ENCODE data around the gene SLC2A10. TPM values are rescaled to one million over a fixed set of nuclear protein-coding genes. Genes with fewer than 3 reads are reported as not detected.

SLC2A10 gene
- polyA plus RNA-seq, 3 donors: not detected

DNA sequence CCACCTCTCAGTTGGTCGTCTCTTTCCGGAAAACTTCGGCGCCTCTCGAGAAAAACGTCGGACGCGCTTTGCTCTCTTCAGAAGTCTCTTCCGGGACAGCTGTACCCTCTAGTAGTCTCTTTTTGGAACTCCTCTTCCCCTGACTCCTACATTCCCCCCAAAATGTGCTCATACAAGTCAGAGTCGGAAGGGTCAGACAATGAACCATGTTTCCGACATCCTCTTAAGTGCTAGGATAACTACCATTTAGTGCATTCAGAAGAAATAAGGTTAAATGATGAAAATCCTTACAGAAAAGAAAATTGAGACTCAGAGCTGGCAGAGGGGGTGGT lies 19.7 kb upstream of the SLC2A10 start:
- H3K36me3 Mint-ChIP-seq: peaks cover 16 to 21% of the 10 kb centered on the region in 2 donors

DNA sequence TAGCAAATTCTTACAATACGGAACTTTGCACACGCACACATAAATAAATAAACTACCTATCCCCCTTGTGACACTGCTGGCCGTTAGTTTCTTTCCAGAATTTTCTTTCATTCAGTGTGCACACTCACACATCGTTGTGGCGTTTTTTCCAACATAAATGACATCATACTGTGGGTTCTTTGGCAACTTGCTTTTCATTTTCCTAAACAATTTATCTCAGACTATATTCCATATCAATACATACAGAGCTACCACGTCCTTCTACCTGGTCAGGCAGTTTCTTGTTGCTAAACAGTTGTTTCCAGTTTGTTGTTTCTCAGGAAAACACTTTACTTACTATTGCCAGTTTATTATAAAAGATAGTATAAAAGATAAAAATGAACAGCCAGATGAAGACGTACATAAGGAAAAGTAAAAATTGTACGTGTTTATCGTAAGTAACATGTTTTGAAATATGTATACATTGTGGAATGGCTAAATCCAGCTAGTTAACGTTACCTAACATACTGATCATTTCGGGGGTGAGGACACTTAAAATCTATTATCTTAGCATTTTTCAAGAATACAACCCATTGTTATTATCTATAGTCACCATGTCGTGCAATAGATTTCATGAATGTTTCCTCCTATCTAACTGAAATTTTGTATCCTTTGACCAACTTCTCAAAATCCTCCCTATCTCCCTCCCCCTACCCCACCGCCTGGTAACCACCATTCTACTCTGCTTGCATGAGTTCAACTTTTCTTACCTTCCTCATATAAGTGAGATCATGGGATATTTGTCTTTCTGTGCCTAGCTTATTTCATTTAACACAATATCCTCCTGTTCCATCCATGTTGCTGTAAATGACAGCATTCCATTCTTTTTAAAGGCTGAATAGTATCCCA lies 19.0 kb upstream of the SLC2A10 start:
- Mint-ChIP-seq H3K4me1 (peaks cover 46% of the 10 kb centered on the region), H3K4me3 (peak overlapping the region; percentile 90 to 93), H3K27ac (peak overlapping the region in 5 of 7 donors; percentile 48 to 94 (median 61)), H3K27me3 (ENCODE audit: low read depth in 3 of 3) (no peaks in the 10 kb centered on the region), H3K9me3 (peaks cover 0 to 3% (median 0%) of the 10 kb centered on the region in 7 donors), H3K36me3 (peaks cover 12 to 14% of the 10 kb centered on the region in 2 donors)
- DNase-seq: no peak
- H4K20me1 ChIP-seq (ENCODE audit: insufficient read depth, low read length): peaks cover 31% of the 10 kb centered on the region
- H3K4me2 ChIP-seq (replicated peaks; ENCODE audit: extremely low read depth, low read length, poor library complexity, severe bottlenecking): peak overlapping the region; percentile 80
- H3K4me1 ChIP-seq (ENCODE audit: control insufficient read depth in 1 of 2, insufficient read depth in 2 of 2, low read length in 2 of 2): peaks cover 23 to 35% of the 10 kb centered on the region in 2 donors
- H3K36me3 ChIP-seq (replicated peaks in 1 of 2; ENCODE audit: control insufficient read depth in 1 of 2, insufficient read depth in 2 of 2, low read length in 2 of 2): peaks cover 13 to 17% of the 10 kb centered on the region in 2 donors
- no peaks in the 10 kb centered on the region for H3K9me3 ChIP-seq (replicated peaks in 1 of 2; ENCODE audit: control insufficient read depth in 1 of 2, insufficient read depth in 1 of 2, low read length in 2 of 2)
- peak overlapping the region; percentile 86 for H2AFZ ChIP-seq (ENCODE audit: insufficient read depth, low read depth, low read length, poor library complexity, severe bottlenecking)
- TF ChIP-seq, protein P1, sequence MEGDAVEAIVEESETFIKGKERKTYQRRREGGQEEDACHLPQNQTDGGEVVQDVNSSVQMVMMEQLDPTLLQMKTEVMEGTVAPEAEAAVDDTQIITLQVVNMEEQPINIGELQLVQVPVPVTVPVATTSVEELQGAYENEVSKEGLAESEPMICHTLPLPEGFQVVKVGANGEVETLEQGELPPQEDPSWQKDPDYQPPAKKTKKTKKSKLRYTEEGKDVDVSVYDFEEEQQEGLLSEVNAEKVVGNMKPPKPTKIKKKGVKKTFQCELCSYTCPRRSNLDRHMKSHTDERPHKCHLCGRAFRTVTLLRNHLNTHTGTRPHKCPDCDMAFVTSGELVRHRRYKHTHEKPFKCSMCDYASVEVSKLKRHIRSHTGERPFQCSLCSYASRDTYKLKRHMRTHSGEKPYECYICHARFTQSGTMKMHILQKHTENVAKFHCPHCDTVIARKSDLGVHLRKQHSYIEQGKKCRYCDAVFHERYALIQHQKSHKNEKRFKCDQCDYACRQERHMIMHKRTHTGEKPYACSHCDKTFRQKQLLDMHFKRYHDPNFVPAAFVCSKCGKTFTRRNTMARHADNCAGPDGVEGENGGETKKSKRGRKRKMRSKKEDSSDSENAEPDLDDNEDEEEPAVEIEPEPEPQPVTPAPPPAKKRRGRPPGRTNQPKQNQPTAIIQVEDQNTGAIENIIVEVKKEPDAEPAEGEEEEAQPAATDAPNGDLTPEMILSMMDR (IDR thresholded peaks at IDR 0.05): no peak
- WGBS (ENCODE audit: insufficient coverage): 36% methylated on average over 7 of the region's 13 CpGs
- H3K9ac ChIP-seq (ENCODE audit: insufficient read depth, low read length, poor library complexity, severe bottlenecking): peak overlapping the region; percentile 91
- H3K4me3 ChIP-seq (replicated peaks in 1 of 3; ENCODE audit: low read depth in 2 of 3, low read length in 3 of 3): peak overlapping the region; percentile 48 to 80 (median 72)
- intact Hi-C loops (cut with micrococcal nuclease): no loop called here
- H3K27ac ChIP-seq (ENCODE audit: low read depth in 1 of 2, low read length in 2 of 2): peak overlapping the region in 1 of 2 donors; percentile 82
- peaks cover 35% of the 10 kb centered on the region for H3K79me2 ChIP-seq (ENCODE audit: insufficient read depth, low read length)
- no peaks in the 10 kb centered on the region for H3K27me3 ChIP-seq (ENCODE audit: control insufficient read depth in 2 of 2, insufficient read depth in 2 of 2, low read length in 2 of 2)

More for the DNA sequence above, 19.7 kb upstream of the SLC2A10 start:
- Mint-ChIP-seq H3K4me3 (peak overlapping the region; percentile 90 to 93), H3K9me3 (peaks cover 0 to 3% (median 0%) of the 10 kb centered on the region in 7 donors), H3K4me1 (peaks cover 49% of the 10 kb centered on the region), H3K27me3 (ENCODE audit: low read depth in 3 of 3) (no peaks in the 10 kb centered on the region), H3K27ac (peak overlapping the region; percentile 88 to 95 (median 94))
- no peak for DNase-seq
- Histone ChIP-seq H3K79me2 (ENCODE audit: insufficient read depth, low read length) (peaks cover 42% of the 10 kb centered on the region), H3K4me3 (replicated peaks in 1 of 3; ENCODE audit: low read depth in 2 of 3, low read length in 3 of 3) (peak overlapping the region; percentile 48 to 80 (median 72)), H3K4me1 (ENCODE audit: control insufficient read depth in 1 of 2, insufficient read depth in 2 of 2, low read length in 2 of 2) (peaks cover 23 to 35% of the 10 kb centered on the region in 2 donors), H3K36me3 (replicated peaks in 1 of 2; ENCODE audit: control insufficient read depth in 1 of 2, insufficient read depth in 2 of 2, low read length in 2 of 2) (peaks cover 14 to 24% of the 10 kb centered on the region in 2 donors), H3K4me2 (replicated peaks; ENCODE audit: extremely low read depth, low read length, poor library complexity, severe bottlenecking) (peak overlapping the region; percentile 80), H4K20me1 (ENCODE audit: insufficient read depth, low read length) (peaks cover 37% of the 10 kb centered on the region), H3K27ac (ENCODE audit: low read depth in 1 of 2, low read length in 2 of 2) (peak overlapping the region; percentile 73 to 82), H3K9ac (ENCODE audit: insufficient read depth, low read length, poor library complexity, severe bottlenecking) (peak overlapping the region; percentile 91), H3K9me3 (replicated peaks in 1 of 2; ENCODE audit: control insufficient read depth in 1 of 2, insufficient read depth in 1 of 2, low read length in 2 of 2) (no peaks in the 10 kb centered on the region), H3K27me3 (ENCODE audit: control insufficient read depth in 2 of 2, insufficient read depth in 2 of 2, low read length in 2 of 2) (no peaks in the 10 kb centered on the region), H2AFZ (ENCODE audit: insufficient read depth, low read depth, low read length, poor library complexity, severe bottlenecking) (peak overlapping the region; percentile 86)
- intact Hi-C loops (cut with micrococcal nuclease): loop anchor here (10.0 kb wide), 2 partner anchors 135 to 555 kb away; partner anchors contain the start of gene OCSTAMP (in 1 of the 2)
- TF ChIP-seq, protein P1 (IDR thresholded peaks at IDR 0.05): no peak
- WGBS (ENCODE audit: insufficient coverage): 0% methylated on average over 8 of the region's 12 CpGs

All from CD14-positive monocyte (primary cell).